Measurements from ENCODE around the gene ZNF710. TPM values are rescaled to one million over a fixed set of nuclear protein-coding genes. Genes with fewer than 3 reads are reported as not detected.

Gene ZNF710
- total RNA-seq, 1 experiment from 2014 or later: 40.7 TPM

DNA sequence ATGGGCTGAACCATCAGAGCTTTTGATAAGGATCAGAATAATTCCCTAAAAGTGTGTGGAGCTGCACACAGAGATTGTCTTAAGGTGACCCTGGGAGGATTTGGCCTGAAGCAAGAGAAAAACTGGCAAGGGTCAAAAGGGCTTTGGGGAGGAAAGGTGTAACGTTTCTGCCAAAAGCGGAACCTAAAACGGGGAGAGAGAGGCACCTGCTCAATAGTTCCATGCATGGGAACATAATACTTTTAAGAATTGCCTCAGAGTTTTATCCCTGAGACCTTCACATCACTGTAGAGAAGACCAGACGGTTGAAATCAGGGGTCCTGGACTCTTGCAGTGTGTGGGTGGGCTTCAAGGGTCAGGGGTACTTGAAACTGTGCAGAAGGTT is 5.9 kb downstream of the ZNF710 start:
- Histone ChIP-seq H3K56ac (ENCODE audit: insufficient read length, low read depth, low read length) (no peak overlapping the region), H3K4ac (ENCODE audit: low read depth, low read length) (no peak overlapping the region), H3K23ac (ENCODE audit: insufficient read length, low read depth, low read length) (no peak overlapping the region), H4K91ac (ENCODE audit: insufficient read length, low read depth, low read length) (no peak overlapping the region), H3K14ac (ENCODE audit: insufficient read depth, low read length) (no peak overlapping the region), H3K27ac (ENCODE audit: insufficient read length, low read depth, low read length) (no peak overlapping the region), H2BK12ac (ENCODE audit: insufficient read length, low read depth, low read length) (no peak overlapping the region), H3T11ph (ENCODE audit: low read length) (no peak overlapping the region), H3K27me3 (ENCODE audit: insufficient read depth, low read length) (no peaks in the 10 kb centered on the region; the same call in 1 of the 2 replicates), H3K79me1 (ENCODE audit: insufficient read depth, low read depth, low read length, poor library complexity, severe bottlenecking) (no peaks in the 10 kb centered on the region), H4K8ac (replicated peaks; ENCODE audit: insufficient read length, low read depth, low read length) (no peak overlapping the region), H2BK120ac (ENCODE audit: low read depth, low read length, poor library complexity, severe bottlenecking) (no peak overlapping the region), H3K9me3 (ENCODE audit: control insufficient read depth, low read depth, low read length) (no peaks in the 10 kb centered on the region), H4K20me1 (ENCODE audit: control insufficient read depth, insufficient read depth, insufficient read length) (no peaks in the 10 kb centered on the region), H2AFZ (ENCODE audit: low read length) (no peak overlapping the region), H3K23me2 (ENCODE audit: insufficient read length, low read depth, low read length, poor library complexity, severe bottlenecking) (peaks cover 5% of the 10 kb centered on the region), H2AK5ac (ENCODE audit: insufficient read length, low read length) (no peak overlapping the region), H3K79me2 (ENCODE audit: insufficient read depth, low read length) (peaks cover 5% of the 10 kb centered on the region; the same call in 1 of the 2 replicates), H3K18ac (ENCODE audit: insufficient read length, low read depth, low read length) (no peak overlapping the region), H2BK15ac (ENCODE audit: low read depth, low read length) (no peak overlapping the region), H3K4me2 (ENCODE audit: insufficient read depth, insufficient read length, low read length) (no peak overlapping the region), H4K5ac (ENCODE audit: insufficient read length, low read depth, low read length) (no peak overlapping the region), H3K4me1 (ENCODE audit: insufficient read depth, low read length) (peaks cover 6% of the 10 kb centered on the region; the same call in 1 of the 2 replicates), H2BK20ac (ENCODE audit: low read depth, low read length, poor library complexity, severe bottlenecking) (no peak overlapping the region), H2BK5ac (ENCODE audit: insufficient read length, low read length) (no peak overlapping the region), H3K9ac (ENCODE audit: extremely low read depth, insufficient read length, low read length) (no peak overlapping the region)
- DNase-seq: no peak
- H3K36me3 Mint-ChIP-seq (ENCODE audit: insufficient read depth in 1 of 3, low read depth in 3 of 3): peaks cover 10 to 27% (median 14%) of the 10 kb centered on the region in 3 experiments
- H3K9me3 Mint-ChIP-seq: peaks cover 10% of the 10 kb centered on the region in 2 experiments; a peak in 4 of 5 replicates
- peaks cover 7% of the 10 kb centered on the region for H3K27me3 Mint-ChIP-seq (ENCODE audit: low read depth)
- H3K4me1 Mint-ChIP-seq: peaks cover 40 to 46% of the 10 kb centered on the region in 2 experiments
- H3K4me3 Mint-ChIP-seq: no peak overlapping the region
- no CpG with 5 or more reads among the region's 4 CpGs for WGBS (ENCODE audit: extremely low coverage, insufficient read length, low lambda C conversion rate)
- TF ChIP-seq, protein P1, sequence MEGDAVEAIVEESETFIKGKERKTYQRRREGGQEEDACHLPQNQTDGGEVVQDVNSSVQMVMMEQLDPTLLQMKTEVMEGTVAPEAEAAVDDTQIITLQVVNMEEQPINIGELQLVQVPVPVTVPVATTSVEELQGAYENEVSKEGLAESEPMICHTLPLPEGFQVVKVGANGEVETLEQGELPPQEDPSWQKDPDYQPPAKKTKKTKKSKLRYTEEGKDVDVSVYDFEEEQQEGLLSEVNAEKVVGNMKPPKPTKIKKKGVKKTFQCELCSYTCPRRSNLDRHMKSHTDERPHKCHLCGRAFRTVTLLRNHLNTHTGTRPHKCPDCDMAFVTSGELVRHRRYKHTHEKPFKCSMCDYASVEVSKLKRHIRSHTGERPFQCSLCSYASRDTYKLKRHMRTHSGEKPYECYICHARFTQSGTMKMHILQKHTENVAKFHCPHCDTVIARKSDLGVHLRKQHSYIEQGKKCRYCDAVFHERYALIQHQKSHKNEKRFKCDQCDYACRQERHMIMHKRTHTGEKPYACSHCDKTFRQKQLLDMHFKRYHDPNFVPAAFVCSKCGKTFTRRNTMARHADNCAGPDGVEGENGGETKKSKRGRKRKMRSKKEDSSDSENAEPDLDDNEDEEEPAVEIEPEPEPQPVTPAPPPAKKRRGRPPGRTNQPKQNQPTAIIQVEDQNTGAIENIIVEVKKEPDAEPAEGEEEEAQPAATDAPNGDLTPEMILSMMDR (conservative IDR thresholded peaks at IDR 0.05): no peak
- H3K27ac Mint-ChIP-seq: no peak overlapping the region
